Measurements from ENCODE around the gene CRIP2. TPM values are rescaled to one million over a fixed set of nuclear protein-coding genes. Genes with fewer than 3 reads are reported as not detected.

CRIP2 gene
- total RNA-seq, 1 donor from 2014 or later, result 71.8 TPM

DNA sequence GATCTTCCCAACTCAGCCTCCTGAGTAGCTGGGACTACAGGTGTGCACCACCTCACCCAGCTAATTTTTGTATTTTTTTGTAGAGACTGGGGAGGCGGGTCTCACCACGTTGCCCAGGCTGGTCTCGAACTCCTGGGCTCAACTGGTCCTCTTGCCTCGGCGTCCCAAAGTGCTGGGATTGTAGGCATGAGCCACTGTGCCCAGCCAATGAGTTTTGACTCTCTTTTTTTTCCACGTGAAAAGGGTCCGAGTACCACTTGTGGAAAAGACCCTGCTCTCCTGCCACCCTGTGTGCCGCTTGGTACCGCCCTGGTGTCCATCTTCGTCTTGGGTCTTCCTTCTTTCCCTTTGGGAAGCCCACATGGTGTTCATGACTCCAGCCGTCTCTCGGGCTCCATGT, 34.0 kb downstream of the CRIP2 start:
- no peak for FAIRE-seq
- H3K36me3 Mint-ChIP-seq (ENCODE audit: low read depth, unreplicated experiment), result no peaks in the 10 kb centered on the region
- H3K9me3 Mint-ChIP-seq (ENCODE audit: unreplicated experiment), result peaks cover 2% of the 10 kb centered on the region
- no peak overlapping the region for H3K9ac ChIP-seq (ENCODE audit: low read length)
- H3K4me1 Mint-ChIP-seq (ENCODE audit: low read depth, unreplicated experiment), result no peaks in the 10 kb centered on the region
- no peaks in the 10 kb centered on the region for H3K36me3 ChIP-seq (ENCODE audit: insufficient read depth, low read length)
- no peak overlapping the region for H3K4me3 Mint-ChIP-seq (ENCODE audit: unreplicated experiment)
- H3K27me3 Mint-ChIP-seq (ENCODE audit: low read depth, unreplicated experiment), result peaks cover 41% of the 10 kb centered on the region
- H3K4me1 ChIP-seq (ENCODE audit: insufficient read depth, low read length), result no peaks in the 10 kb centered on the region
- peaks cover 11% of the 10 kb centered on the region for H3K27me3 ChIP-seq (ENCODE audit: insufficient read depth, low read length)
- H3K4me2 ChIP-seq (ENCODE audit: low read length), result no peak overlapping the region
- H3K9me3 ChIP-seq (ENCODE audit: insufficient read depth, low read depth, low read length), result no peaks in the 10 kb centered on the region
- no peaks in the 10 kb centered on the region for H3K79me2 ChIP-seq (ENCODE audit: insufficient read depth, low read length)
- H4K20me1 ChIP-seq (ENCODE audit: insufficient read depth, low read length), result no peaks in the 10 kb centered on the region
- H3K4me3 ChIP-seq (ENCODE audit: insufficient read depth, low read depth, low read length), result no peak overlapping the region
- no peak overlapping the region for H3K27ac Mint-ChIP-seq (ENCODE audit: unreplicated experiment)
- no peak overlapping the region for H2AFZ ChIP-seq (ENCODE audit: low read depth, low read length)
- DNase-seq (ENCODE audit: low read depth), result no peak
- H3K27ac ChIP-seq (ENCODE audit: low read depth, low read length), result no peak overlapping the region
- no peak for TF ChIP-seq EZH2 (IDR thresholded peaks at IDR 0.05; ENCODE audit: insufficient read depth, low read length)

DNA sequence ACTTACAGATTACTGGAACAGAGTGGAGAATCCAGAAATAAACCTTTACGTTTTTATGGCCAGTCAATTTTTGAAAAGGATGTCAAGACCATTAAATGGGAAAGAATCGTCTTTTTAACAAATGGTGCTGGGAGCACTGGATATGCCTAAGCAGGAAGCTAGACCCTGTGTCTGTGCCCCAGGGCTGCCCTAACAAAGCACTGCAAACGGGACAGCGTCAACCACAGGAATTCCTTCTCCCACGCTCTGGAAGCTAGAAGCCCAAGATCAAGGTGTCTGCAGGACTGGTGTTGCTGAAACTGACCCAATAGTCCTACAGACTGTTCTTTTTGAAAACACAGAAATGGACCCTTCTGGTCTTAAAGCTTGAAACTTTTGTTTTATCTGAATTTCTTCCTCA, 42.5 kb downstream of the CRIP2 start:
- no peak for FAIRE-seq
- peaks cover 3% of the 10 kb centered on the region for H3K4me1 Mint-ChIP-seq (ENCODE audit: low read depth, unreplicated experiment)
- Histone ChIP-seq H3K27me3 (ENCODE audit: insufficient read depth, low read length) (peaks cover 2% of the 10 kb centered on the region), H3K4me1 (ENCODE audit: insufficient read depth, low read length) (no peaks in the 10 kb centered on the region), H3K36me3 (ENCODE audit: insufficient read depth, low read length) (no peaks in the 10 kb centered on the region), H3K9me3 (ENCODE audit: insufficient read depth, low read depth, low read length) (no peaks in the 10 kb centered on the region), H3K27ac (ENCODE audit: low read depth, low read length) (no peak overlapping the region), H3K4me2 (ENCODE audit: low read length) (no peak overlapping the region), H3K9ac (ENCODE audit: low read length) (no peak overlapping the region), H4K20me1 (ENCODE audit: insufficient read depth, low read length) (no peaks in the 10 kb centered on the region), H2AFZ (ENCODE audit: low read depth, low read length) (no peak overlapping the region), H3K4me3 (ENCODE audit: insufficient read depth, low read depth, low read length) (no peak overlapping the region), H3K79me2 (ENCODE audit: insufficient read depth, low read length) (no peaks in the 10 kb centered on the region)
- peak; percentile 5 for DNase-seq (ENCODE audit: low read depth)
- TF ChIP-seq, protein P1, sequence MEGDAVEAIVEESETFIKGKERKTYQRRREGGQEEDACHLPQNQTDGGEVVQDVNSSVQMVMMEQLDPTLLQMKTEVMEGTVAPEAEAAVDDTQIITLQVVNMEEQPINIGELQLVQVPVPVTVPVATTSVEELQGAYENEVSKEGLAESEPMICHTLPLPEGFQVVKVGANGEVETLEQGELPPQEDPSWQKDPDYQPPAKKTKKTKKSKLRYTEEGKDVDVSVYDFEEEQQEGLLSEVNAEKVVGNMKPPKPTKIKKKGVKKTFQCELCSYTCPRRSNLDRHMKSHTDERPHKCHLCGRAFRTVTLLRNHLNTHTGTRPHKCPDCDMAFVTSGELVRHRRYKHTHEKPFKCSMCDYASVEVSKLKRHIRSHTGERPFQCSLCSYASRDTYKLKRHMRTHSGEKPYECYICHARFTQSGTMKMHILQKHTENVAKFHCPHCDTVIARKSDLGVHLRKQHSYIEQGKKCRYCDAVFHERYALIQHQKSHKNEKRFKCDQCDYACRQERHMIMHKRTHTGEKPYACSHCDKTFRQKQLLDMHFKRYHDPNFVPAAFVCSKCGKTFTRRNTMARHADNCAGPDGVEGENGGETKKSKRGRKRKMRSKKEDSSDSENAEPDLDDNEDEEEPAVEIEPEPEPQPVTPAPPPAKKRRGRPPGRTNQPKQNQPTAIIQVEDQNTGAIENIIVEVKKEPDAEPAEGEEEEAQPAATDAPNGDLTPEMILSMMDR (IDR thresholded peaks at IDR 0.05; ENCODE audit: insufficient read depth, low read depth, low read length), result no peak
- TF ChIP-seq EZH2 (IDR thresholded peaks at IDR 0.05; ENCODE audit: insufficient read depth, low read length), result no peak
- H3K9me3 Mint-ChIP-seq (ENCODE audit: unreplicated experiment), result peaks cover 8% of the 10 kb centered on the region
- H3K27me3 Mint-ChIP-seq (ENCODE audit: low read depth, unreplicated experiment), result peaks cover 53% of the 10 kb centered on the region
- H3K36me3 Mint-ChIP-seq (ENCODE audit: low read depth, unreplicated experiment), result no peaks in the 10 kb centered on the region
- H3K4me3 Mint-ChIP-seq (ENCODE audit: unreplicated experiment), result no peak overlapping the region
- no peak overlapping the region for H3K27ac Mint-ChIP-seq (ENCODE audit: unreplicated experiment)

DNA sequence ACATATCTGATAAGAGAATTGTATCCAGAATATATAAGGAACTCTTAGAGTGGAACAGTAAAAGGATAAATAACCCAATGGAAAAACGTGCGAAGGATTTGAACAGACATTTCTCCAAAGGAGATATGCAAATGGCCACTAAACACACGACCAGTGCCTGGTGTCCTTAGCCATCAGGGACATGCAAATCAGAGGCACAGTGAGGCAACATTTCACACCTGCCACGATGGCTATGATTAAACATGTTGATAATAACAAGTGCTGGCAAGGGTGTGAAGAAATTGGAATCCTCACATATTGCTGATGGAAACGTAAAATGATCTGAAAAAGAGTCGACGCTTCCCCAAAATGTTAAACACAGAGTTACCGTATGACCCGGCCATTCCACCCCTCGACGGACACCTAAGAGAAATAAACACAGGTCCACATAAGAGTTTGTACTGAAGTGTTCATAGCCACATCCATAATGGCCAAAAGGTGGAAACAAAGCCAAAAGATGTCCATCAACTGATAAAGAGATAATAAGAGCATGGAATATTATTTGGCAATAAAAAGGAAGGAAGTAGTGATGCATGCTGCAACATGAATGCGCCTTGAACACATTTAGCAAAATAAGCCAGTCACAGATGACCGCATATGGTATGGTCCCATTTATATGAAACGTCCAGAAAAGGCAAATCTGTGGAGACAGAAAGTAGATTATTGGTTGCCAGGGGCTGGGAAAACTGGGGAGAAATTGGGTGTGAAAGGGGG, 45.5 kb downstream of the CRIP2 start:
- peaks cover 60% of the 10 kb centered on the region for H3K27me3 Mint-ChIP-seq (ENCODE audit: low read depth, unreplicated experiment)
- Histone ChIP-seq H3K27me3 (ENCODE audit: insufficient read depth, low read length) (no peaks in the 10 kb centered on the region), H3K4me3 (ENCODE audit: insufficient read depth, low read depth, low read length) (no peak overlapping the region), H3K9ac (ENCODE audit: low read length) (no peak overlapping the region), H3K9me3 (ENCODE audit: insufficient read depth, low read depth, low read length) (no peaks in the 10 kb centered on the region), H3K4me2 (ENCODE audit: low read length) (no peak overlapping the region), H4K20me1 (ENCODE audit: insufficient read depth, low read length) (no peaks in the 10 kb centered on the region), H3K27ac (ENCODE audit: low read depth, low read length) (no peak overlapping the region), H3K79me2 (ENCODE audit: insufficient read depth, low read length) (no peaks in the 10 kb centered on the region), H3K36me3 (ENCODE audit: insufficient read depth, low read length) (no peaks in the 10 kb centered on the region), H2AFZ (ENCODE audit: low read depth, low read length) (no peak overlapping the region), H3K4me1 (ENCODE audit: insufficient read depth, low read length) (no peaks in the 10 kb centered on the region)
- peaks cover 8% of the 10 kb centered on the region for H3K9me3 Mint-ChIP-seq (ENCODE audit: unreplicated experiment)
- no peak overlapping the region for H3K27ac Mint-ChIP-seq (ENCODE audit: unreplicated experiment)
- H3K36me3 Mint-ChIP-seq (ENCODE audit: low read depth, unreplicated experiment), result no peaks in the 10 kb centered on the region
- no peak overlapping the region for H3K4me3 Mint-ChIP-seq (ENCODE audit: unreplicated experiment)
- no peak for TF ChIP-seq EZH2 (IDR thresholded peaks at IDR 0.05; ENCODE audit: insufficient read depth, low read length)
- TF ChIP-seq, protein P1 (IDR thresholded peaks at IDR 0.05; ENCODE audit: insufficient read depth, low read depth, low read length), result no peak
- FAIRE-seq, result no peak
- DNase-seq (ENCODE audit: low read depth), result no peak
- peaks cover 3% of the 10 kb centered on the region for H3K4me1 Mint-ChIP-seq (ENCODE audit: low read depth, unreplicated experiment)
